Right lung (tissue), 5 donors: ENCODE data around the gene FBN2. TPM values are rescaled to one million over a fixed set of nuclear protein-coding genes. Genes with fewer than 3 reads are reported as not detected.
"Not testable (repeated sequence)": the region's sequence is repeated elsewhere in the genome, so short reads cannot be mapped to it uniquely, and the experiment has no call there.

Experiments
- DNase-seq, 2 donors: peaks; one replicate each; pipeline ENCODE4 v3.0.0-alpha.2; 2013
- polyA plus RNA-seq, 5 donors: library from polyadenylated mRNA; unstranded; fragments of 120-200 nt; gene quantifications; one replicate each; pipeline versions ENCODE4 v1.2.1 to v1.2.3, GENCODE V29; 2013; ENCODE audit warnings: inconsistent platforms in 1 of 5, low replicate concordance in 1 of 5; ENCODE audit not compliant: insufficient read length in 5 of 5, insufficient read depth in 1 of 5

Gene FBN2
- polyA plus RNA-seq, 5 donors, result 37.5 to 57.0 (median 52.2) TPM

DNA sequence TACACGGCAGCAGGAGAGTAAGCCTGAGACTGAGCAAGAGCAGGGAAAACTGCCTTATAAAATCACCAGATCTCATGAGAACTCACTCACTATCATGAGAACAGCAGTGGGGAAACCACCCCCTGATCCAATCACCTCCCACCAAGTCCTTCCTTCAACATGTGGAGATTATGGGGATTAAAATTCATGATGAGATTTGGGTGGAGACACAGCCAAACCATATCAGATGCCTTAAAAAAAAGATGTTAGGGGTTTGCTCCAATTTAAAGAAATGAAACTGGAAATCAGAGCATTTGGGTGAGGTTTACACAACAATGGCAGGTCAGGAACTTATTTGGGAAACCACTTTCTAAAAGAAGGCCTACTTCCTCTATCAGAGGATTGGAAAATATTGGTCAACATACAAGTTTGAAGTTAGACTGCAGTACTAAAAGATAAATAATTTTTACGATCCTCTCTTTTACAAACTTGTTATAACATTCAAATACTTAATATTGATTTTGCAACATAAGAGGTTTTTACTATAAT is 105.1 kb downstream of the FBN2 start:
- no peak for DNase-seq

DNA sequence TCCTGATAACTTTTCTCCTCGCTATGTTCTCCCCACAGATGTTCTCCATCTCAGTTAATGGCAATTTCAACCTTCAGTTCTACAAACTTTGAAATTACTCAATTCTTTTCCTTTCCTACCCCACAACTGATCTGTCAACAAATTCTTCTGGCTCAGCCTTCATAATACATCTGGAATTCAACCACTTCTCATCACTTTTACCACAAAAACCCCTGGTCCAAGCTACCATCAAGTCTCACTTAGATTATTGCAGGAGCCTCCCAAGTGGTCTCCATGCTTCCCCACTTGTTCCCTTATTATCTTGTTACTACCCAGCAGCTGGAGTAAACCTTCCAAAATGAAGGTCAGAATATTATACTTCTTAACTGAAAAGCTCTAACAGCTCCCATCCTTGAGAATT is 110.1 kb downstream of the FBN2 start:
- DNase-seq, result no peak

DNA sequence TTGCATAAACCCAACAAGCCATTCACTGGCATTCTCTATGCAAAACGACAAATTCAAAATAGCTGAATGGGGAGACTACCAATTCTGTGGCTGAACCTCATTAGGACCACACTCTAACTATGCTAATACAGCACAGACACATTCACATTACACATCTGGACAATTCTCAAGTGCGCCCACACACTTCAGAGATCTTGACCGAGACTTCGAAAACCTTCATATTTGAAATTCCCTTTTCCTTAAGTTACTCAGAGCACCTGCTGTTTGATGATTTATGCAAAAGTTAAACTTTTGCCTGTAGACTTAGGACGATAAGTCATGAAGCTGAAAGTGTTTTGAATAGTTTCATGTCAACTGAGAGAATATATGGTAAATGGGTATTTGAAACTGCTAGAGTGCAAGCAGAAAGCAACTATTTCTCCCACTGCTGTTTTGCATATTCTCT is 111.9 kb downstream of the FBN2 start:
- no peak for DNase-seq

DNA sequence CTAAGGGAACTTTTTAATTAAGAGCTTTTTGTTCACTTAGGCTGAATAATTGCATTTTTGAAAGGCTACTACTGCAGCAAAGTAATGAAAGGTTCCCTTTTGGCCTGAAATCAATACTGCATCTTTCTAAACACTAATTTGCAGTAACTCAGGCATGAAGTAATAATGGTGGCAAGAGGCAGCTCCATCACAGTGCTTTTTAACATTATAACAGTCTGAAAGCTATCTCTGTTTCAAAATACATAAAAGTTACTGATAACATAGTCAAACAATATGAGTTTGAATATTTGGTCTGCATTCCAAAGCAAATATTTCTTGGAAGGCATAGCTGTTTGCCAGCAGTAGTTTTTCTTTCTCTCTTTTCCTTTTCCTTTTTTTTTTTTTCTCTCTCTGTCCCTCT is 113.4 kb downstream of the FBN2 start:
- no peak for DNase-seq

DNA sequence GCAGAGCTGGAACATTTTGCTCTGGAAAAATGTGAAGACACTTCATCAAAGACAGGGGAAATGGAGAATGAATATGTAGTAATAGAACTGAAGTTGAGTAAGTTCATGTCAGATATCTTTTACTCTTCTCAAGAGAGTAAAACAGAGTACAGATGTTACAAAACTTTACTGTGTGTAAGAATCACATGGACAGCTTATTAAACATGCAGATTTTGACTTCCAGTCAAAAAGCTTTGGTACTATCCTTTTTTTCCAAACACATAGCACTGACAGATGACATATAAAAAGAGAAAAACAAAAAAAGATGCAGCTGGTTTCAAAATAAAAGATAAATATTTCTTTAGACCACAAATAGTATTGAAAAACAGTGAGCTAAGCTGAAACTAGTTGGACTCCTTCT is 115.4 kb downstream of the FBN2 start:
- no peak for DNase-seq

DNA sequence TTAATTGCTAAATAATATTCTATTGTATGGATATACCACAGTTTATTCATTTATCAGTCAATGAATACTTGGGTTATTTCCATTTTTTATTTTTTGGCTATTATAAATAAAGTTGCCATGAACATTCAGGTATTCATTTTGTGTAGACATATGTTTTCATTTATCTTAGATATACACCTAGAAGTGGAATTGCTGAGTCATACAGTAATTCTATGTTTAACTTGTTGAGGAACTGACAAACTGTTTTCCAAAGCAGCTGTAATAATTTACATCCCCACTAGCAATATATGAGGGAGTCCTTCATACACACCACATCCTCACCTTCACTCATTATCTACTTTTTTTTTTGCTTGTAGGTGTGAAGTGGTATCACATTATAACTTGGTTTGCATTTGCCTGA is 123.6 kb downstream of the FBN2 start:
- no peak for DNase-seq

DNA sequence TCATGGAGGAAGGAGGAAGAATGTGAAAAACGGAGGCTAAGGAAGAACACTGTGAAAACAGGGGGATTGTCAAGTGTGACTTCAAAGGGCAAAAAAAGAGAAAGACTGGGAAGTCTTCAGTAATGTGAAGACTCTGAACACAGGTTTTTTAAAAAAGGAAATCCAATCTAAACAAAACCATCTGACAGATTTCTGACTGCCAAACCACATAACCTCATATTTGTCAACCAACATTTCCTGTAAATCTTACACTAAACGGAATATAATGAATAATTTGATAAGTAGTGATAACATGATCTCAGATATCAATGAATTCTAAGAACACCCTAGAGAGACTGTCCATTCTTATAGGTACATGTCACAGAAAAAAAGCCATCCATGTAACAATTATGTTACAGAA is 124.7 kb downstream of the FBN2 start:
- no peak for DNase-seq

DNA sequence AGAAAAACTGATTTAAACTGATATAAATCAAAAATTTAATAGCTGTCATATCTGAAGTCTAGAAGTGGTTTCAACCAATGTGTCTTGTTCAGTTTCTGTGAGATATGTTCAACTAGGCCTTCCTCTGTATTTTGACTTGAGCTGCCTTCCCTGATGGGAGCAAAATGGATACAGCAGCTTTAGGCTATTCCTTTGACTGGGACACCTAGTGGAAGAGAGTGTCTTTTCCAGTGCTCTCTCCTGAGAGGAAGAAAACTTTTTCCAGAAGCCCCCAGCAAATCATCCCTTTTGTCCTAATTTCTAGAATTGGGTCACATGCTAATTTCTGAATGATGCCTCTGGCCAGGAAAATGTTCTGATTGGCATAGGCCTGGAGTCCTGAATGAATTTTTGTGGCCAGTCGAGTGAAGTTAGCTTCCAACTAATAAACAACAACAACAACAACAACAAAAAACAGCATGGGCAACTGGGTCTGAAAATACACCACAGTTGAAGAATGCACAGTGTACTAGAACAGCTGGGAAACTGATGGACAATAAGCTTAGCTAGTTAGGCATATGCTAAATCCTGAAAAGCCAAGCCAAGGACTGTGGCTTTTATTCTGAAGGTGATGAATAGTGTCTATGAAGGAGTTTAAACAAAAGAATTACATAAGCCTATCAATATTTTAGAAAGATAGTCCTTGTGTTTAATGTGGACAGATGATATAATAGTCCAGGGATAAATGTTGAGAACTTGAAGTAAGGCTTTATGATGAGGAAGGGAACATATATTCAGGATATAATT is 125.7 kb downstream of the FBN2 start:
- DNase-seq, result no peak

DNA sequence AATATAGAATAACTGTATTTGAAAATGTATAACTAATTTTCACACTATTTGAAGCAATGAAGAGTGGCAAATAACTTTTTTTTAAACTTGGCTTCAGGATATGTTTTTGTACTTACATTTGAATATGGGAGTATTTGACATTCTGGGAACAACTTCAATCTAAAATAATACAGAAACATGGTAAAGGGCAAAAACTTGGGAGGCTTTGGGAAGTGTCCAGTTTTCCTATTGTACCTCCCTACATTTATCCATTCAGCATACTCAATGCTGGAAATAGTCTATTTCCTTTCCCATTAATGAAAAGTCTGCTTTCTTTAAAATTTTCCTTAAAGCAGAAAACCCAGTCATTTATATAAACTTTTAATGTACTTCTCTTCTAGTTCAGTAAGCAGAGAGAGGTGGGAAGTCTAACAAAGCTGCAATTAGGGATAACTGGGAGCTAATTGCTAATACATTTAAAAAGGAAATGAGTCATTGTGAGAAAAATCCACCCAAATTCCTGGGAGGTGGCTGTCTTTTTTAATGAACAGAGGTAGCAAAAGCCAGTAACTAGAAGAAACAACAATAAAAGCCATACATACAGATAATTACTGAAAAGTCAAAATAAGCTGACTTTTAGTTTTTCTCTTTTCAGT is 128.8 kb downstream of the FBN2 start:
- no peak for DNase-seq

DNA sequence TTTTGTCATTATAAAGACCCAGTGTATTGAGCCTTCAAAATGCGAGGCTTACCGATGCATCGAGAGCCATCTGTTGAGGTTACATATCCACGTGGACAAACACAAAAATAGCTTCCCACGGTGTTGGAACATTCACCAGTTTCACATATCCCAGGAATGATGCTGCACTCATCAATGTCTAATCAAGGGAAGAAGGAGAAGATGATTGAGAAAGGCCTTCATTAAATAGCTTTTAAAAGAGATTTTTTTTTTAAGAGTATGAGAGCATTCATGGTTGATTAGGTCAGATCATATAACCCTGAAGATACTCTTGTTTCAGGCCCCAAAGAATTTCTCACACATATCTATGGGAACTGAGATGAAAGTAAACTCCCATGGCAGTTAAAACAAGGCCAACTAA is 129.4 kb downstream of the FBN2 start:
- no peak for DNase-seq

DNA sequence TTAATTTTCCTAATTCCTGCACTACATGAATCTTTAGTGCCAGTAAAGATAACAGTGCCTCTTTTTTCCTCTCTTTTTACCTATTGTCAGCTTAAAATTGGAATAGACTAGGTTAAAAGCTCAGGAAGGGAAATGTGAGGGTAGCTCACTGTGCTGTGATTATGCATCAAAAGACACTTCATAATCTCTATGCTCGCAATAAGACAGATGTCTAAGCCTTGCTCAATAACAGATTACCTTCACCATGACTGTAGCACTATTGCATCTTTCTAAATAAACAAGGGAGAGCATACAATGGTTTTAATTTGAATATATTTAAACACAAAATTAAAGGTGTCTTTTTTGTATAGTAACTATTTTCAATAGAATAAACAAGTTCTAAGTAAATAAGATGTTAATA is 130.1 kb downstream of the FBN2 start:
- no peak for DNase-seq

DNA sequence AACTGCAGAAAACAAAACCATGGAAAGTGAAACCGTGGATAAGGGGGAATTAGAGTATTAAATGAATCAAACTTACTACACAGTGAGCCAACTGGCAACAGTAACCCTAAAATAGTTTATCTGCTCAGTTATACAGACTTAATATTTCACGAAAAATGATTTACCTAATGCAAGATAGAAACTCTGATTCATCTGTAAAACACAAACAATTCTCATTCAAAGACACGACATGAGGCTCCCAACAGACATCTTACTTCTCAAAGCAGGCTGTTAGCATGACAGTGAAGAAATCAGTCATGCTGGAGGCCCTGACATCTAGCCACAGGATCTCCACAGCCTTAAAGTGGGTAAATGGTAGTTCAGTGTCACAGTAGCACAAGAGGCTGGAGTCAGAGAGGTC is 131.2 kb downstream of the FBN2 start:
- no peak for DNase-seq

DNA sequence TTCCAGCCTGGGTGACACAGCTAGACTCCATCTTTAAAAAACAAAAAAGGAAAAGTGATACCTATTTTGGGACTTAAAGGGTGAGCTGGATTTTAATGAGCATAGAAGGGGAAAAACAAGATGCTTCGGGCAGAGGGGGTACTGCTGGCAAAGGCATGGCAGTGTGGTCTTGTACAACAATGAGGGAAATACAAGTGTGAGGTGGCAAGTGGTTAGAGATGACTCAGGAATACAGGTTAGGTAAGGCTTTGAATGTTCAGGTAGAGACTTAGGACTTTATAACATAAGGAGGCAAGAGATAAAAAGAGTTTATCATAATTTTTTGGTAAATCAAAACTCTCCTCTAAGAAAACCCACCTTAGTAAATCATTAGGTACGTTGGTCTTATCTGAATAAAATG is 132.9 kb downstream of the FBN2 start:
- no peak for DNase-seq

DNA sequence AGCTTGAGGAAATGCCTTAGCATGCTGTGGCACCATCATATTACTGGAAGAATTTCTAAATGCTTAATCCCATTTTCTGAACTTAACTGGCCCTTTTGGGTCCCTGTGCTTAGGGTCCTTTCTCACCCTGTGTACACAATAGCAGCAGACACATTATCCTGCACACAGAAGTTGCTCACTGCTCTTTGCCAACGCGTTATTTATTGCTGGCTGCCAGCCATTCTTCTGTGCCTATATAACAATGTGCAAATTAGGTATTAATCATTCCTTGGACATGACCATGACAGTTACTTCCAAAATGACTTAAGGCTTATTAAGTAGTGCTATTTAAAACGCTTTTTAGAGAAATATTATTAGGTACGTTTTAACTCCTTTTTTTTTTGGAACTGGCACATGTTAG is 134.7 kb downstream of the FBN2 start:
- DNase-seq, result no peak

DNA sequence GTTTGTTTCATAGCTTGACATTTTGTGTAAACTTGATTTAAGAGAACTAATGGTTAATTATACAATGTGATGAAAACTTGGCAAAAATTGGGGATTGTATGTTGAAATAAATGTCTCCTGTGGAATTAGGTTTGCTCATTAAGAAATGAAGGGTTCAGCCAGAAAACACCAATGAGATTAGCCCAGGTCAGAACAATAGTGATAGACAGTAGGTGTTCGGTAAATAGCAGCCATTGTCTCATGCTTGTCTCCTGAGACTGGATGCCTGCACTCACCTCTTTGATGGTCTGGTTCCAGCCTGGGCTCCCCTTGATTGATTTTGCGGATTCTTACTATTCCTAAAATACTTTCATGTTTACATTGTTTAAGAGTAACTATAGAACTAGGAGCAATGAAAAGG is 135.5 kb downstream of the FBN2 start:
- DNase-seq, result no peak

DNA sequence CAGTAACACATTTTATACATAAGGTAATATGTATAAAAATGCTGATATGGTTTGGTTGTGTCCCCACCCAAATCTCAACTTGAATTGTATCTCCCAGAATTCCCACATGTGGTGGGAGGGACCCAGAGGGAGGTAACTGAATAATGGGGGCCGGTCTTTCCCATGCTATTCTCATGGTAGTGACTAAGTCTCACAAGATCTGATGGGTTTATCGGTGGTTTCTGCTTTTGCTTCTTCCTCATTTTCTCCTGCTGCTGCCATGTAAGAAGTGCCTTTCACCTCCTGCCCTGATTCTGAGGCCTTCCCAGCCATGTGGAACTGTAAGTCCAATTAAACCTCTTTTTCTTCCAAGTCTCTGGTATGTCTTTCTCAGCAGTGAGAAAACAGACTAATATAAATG is 137.3 kb downstream of the FBN2 start:
- DNase-seq, result not testable (repeated sequence)

DNA sequence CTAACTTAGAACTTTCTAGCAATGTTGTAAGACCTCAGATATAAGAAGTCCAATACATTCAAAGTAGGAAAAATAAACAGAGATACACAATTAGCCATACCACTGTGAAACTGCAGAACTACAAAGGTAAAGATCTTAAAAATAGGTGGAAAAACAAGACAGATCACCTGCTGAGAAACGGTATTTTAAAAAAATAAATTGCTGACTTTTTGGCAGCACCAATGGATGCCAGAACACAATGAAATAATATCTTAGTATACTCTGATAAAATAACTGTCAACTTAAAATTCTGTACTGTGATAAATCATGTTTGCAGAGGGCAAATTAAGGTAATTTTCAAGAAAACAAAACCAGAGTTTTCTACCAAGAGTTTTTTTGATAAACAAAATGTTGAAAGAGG is 138.9 kb downstream of the FBN2 start:
- DNase-seq, result no peak

DNA sequence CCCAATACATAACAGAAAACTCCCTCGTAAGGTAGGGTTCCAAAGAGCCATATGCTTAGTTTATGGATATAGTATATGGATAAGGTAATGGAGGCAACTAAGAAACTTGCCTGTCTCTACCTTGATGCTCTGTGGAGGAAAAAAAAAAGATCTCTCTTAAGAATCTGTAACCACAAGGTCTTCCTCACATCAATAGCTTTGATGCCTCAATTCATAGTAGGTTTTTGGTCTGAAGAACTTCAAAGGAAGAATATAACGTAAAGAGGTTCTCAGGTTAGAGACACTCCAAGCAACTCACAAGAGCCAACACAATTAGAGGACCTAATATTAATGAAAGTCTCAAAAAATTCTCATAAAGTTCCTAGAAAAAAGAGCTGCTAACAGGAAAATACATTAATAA is 140.2 kb downstream of the FBN2 start:
- no peak for DNase-seq

DNA sequence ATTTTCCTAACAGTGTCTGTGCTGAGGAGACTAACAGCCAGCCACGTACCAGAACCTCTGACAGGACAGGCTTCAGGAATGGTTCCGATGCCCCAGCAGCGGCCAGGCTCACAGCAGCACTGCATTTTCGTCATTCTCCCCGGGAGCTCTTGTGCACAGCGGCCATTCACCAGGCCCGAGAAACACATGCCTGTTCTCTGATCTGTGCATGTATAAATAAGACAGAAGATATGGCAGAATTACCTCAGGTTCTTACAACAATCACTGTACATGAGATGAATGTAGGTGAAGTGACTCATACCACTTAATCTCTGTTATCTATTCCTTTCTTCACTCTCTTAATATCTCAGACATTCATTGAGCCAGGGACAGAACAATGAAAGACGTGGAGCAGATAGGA is 143.0 kb downstream of the FBN2 start:
- DNase-seq, result no peak

DNA sequence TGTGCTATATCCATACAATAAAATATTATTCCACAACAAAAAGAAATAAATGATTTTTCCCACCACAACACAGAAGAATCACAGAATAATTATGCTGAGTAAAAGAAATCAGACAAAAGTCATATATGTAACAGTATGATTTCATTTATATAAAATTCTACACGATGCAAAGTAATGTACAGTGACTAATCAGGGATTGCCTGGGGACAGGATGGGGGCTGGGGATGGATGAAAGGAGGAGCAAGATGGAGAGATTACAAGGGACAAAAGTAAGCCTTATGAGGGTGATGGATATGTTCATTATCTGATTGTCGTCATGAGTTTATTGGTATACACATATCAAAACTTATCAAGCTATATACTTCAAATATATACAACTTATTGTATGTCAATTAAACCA is 154.0 kb downstream of the FBN2 start:
- DNase-seq, result no peak

DNA sequence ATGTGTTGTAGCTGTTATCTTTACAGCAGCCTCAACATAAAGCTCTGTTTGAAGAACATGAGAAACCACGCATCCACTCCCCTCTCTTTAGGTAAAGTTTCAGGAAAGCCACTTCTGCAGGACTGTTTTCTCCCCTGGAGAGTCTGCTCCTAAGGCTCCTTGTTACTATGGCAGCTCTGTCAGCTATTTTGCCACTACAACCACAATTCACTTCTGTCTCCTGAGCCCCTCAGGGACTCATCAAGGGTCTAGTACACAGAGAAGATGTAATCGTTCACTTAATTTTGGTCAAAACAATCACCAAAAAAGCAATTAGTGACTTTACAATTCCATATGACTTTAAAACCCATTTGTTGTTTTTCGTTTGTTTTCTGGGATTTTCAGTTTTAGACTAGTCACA is 157.7 kb downstream of the FBN2 start:
- no peak for DNase-seq

DNA sequence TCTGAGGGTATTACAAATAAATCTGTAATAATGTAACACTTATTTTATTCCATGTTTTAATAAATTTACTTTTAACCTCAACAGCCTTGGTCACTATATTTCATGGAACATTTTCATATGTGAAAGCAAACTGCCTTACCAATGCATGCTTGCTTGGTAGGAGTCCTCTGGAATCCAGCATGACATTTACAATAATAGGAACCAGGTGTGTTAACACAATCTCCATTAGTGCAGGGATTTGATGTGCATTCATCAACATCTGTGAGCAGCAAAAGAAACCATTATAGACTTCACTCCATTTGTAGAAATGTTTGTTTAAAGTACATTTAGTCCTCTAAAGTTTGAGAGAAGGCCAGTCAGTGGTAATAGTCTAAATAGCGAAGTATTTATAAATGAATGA is 159.4 kb downstream of the FBN2 start:
- DNase-seq, result no peak

DNA sequence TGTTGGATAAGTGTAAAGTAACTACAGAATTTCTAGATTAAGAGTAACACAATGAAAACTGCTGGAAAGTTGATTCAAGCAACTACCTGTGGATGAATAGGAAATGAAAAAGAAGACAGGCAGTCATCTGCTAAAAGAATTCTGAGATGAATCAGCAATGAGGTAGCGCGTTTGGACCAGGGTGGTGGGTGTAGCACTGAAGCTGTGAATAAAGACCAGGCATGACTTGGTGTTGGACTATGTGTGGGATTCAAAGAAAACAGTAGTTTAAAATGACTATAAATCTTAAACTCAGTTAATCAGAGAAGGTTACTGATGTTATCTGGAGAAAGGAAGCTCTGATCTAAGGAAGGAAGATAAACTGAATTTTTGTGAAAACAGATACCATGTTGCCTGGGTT is 159.8 kb downstream of the FBN2 start:
- no peak for DNase-seq

DNA sequence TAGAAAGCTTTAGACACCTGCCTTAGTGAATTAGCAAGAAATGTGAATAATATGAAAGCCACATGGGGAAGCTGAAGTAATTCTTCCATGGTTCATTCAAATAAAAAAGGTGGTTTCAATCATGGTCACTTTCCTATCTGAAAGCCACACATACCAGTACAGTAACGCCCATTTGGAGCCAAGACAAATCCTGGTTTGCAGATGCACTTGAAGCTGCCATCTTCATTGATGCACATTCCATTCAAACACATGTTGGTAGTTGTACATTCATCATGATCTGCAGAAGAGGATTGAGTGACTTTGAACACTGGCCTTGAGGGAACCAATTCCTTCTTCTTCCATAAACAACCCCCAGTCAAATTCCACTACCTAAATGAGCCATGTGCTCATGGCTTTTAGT is 161.5 kb downstream of the FBN2 start:
- DNase-seq, result no peak
